GM13976 (cell line): ENCODE results near the gene ACOT11.

Source experiments
- DNase-seq: peaks from one replicate; pipeline ENCODE4 v3.0.0; 2012; ENCODE audit warnings: low spot score
- CTCF ChIP-seq: IDR thresholded peaks from 2 replicates; pipeline ENCODE4 v1.5.1; 2012; ENCODE audit warnings: borderline replicate concordance, mild to moderate bottlenecking; ENCODE audit not compliant: insufficient read depth; ENCODE audit errors: extremely low read depth, missing control alignments, control extremely low read depth
- in situ Hi-C: fragments of 300-500 bp; cut with MboI; formaldehyde crosslinking; loops from one replicate; pipeline ENCODE4 v1.12.0; 2022; ENCODE audit warnings: low sequenced_read_pairs, mixed read lengths, inconsistent platforms; ENCODE audit not compliant: unreplicated experiment

Gene ACOT11

GRCh38 chr1:54564312-54565112 is 16.5 kb downstream of the ACOT11 start:
- in situ Hi-C loops = no loop called here
- no peak for TF ChIP-seq CTCF
- DNase-seq = no peak

- TF ChIP-seq CTCF = no peak
- no peak for DNase-seq
- in situ Hi-C loops = no loop called here
Observed at GRCh38 chr1:54565113-54565501, 17.1 kb downstream of the ACOT11 start.

GRCh38 chr1:54566438-54567141 is 18.6 kb downstream of the ACOT11 start:
- in situ Hi-C loops = no loop called here
- no peak for DNase-seq
- TF ChIP-seq CTCF = no peak

GRCh38 chr1:54567961-54568360 is 19.9 kb downstream of the ACOT11 start:
- no peak for DNase-seq
- in situ Hi-C loops = no loop called here
- no peak for TF ChIP-seq CTCF

- in situ Hi-C loops = no loop called here
- TF ChIP-seq CTCF = no peak
- no peak for DNase-seq
Observed at GRCh38 chr1:54569339-54569738, 21.3 kb downstream of the ACOT11 start.

- in situ Hi-C loops = no loop called here
- no peak for TF ChIP-seq CTCF
- DNase-seq = no peak
Observed at GRCh38 chr1:54570161-54570560, 22.1 kb downstream of the ACOT11 start.

- DNase-seq = no peak
- in situ Hi-C loops = no loop called here
Observed at GRCh38 chr1:54571326-54571725, 23.3 kb downstream of the ACOT11 start.

More at GRCh38 chr1:54571326-54571725, 23.3 kb downstream of the ACOT11 start:
- TF ChIP-seq CTCF = no peak
